ENCODE data around the gene ATP5F1D. TPM values are rescaled to one million over a fixed set of nuclear protein-coding genes. Genes with fewer than 3 reads are reported as not detected.
A peak's percentile ranks its signal among the peaks of the same experiment; 100 is the strongest.

The ATP5F1D gene
- total and polyA plus RNA-seq, 2 donors (not counting 1 experiment from before 2014, with no cell fraction given), result 150 to 166 TPM

DNA sequence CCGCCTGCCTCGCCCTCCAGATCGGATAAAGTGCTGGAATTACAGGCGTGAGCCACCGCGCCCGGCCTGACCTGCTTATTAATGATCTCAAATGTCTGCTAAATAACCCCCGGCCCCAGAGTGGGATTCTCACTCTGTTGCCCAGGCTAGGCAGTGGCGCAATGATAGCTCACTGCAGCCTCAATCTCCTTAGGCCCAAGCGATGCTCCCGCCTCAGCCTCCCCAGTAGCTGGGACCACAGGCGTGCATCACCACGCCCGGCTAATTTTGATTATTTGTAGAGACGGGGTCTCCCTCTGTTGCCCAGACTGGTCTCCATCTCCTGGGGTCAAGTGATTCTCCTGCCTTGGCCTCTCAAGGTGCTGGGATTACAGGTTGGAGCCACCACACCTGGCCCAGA is 626 bp upstream of the ATP5F1D start:
- H3K79me2 ChIP-seq (ENCODE audit: control insufficient read depth, insufficient read depth, low read length), result peaks cover 23% of the 10 kb centered on the region
- H3K27me3 ChIP-seq (replicated peaks in 1 of 4; ENCODE audit: control extremely low read depth in 1 of 4, control insufficient read depth in 3 of 4, insufficient read depth in 4 of 4, low read length in 3 of 4), result peaks cover 0 to 18% (median 7%) of the 10 kb centered on the region in 4 experiments
- Mint-ChIP-seq H3K4me3 (peak overlapping the region; percentile 88), H3K4me1 (peaks cover 36% of the 10 kb centered on the region), H3K9me3 (ENCODE audit: insufficient read depth) (no peaks in the 10 kb centered on the region), H3K27ac (peak overlapping the region; percentile 10), H3K27me3 (peaks cover 8% of the 10 kb centered on the region)
- H4K20me1 ChIP-seq (ENCODE audit: control insufficient read depth, insufficient read depth, low read length, poor library complexity, severe bottlenecking), result peaks cover 17% of the 10 kb centered on the region
- peaks cover 44 to 69% of the 10 kb centered on the region in 2 donors for H3K4me1 ChIP-seq (ENCODE audit: control insufficient read depth in 2 of 2, insufficient read depth in 2 of 2, low read length in 2 of 2)
- no peak overlapping the region for H3K27ac ChIP-seq (ENCODE audit: low read length in 2 of 2)
- no peaks in the 10 kb centered on the region for H3K9me3 ChIP-seq (ENCODE audit: control extremely low read depth in 1 of 3, control insufficient read depth in 2 of 3, insufficient read depth in 1 of 3, low read length in 2 of 3)
- WGBS (ENCODE audit: insufficient coverage), result 72% methylated on average over 11 of the region's 15 CpGs
- peak overlapping the region; percentile 76 for H2AFZ ChIP-seq (ENCODE audit: insufficient read depth, low read depth, low read length, poor library complexity, severe bottlenecking)
- peak; percentile 47 for DNase-seq
- peak overlapping the region; percentile 80 for H3K9ac ChIP-seq (ENCODE audit: low read length)
- TF ChIP-seq, protein P1, sequence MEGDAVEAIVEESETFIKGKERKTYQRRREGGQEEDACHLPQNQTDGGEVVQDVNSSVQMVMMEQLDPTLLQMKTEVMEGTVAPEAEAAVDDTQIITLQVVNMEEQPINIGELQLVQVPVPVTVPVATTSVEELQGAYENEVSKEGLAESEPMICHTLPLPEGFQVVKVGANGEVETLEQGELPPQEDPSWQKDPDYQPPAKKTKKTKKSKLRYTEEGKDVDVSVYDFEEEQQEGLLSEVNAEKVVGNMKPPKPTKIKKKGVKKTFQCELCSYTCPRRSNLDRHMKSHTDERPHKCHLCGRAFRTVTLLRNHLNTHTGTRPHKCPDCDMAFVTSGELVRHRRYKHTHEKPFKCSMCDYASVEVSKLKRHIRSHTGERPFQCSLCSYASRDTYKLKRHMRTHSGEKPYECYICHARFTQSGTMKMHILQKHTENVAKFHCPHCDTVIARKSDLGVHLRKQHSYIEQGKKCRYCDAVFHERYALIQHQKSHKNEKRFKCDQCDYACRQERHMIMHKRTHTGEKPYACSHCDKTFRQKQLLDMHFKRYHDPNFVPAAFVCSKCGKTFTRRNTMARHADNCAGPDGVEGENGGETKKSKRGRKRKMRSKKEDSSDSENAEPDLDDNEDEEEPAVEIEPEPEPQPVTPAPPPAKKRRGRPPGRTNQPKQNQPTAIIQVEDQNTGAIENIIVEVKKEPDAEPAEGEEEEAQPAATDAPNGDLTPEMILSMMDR (IDR thresholded peaks at IDR 0.05), result no peak
- TF ChIP-seq EZH2 (IDR thresholded peaks at IDR 0.05; ENCODE audit: borderline replicate concordance, insufficient read depth, low read depth, low read length, poor library complexity, severe bottlenecking), result no peak
- H3K36me3 ChIP-seq (replicated peaks in 1 of 2; ENCODE audit: control extremely low read depth in 1 of 2, control insufficient read depth in 1 of 2, extremely low read depth in 1 of 2, insufficient read depth in 2 of 2, low read length in 1 of 2), result peaks cover 0 to 4% of the 10 kb centered on the region in 2 experiments
- CTCF ChIA-PET, result interaction anchor here (0.6 to 8.0 kb wide), 11 partner anchors 17 to 257 kb away, joined by 3 to 658 read pairs (median 3); partner anchors contain the start of genes CIRBP, FAM174C and WDR18
- H3K4me3 ChIP-seq (ENCODE audit: control extremely low read depth in 1 of 5, extremely low read depth in 1 of 5, insufficient read depth in 1 of 5, low read depth in 2 of 5, low read length in 4 of 5), result peak overlapping the region in 4 of 5 experiments; percentile 42 to 92 (median 62)
- intact Hi-C loops (cut with micrococcal nuclease), result loop anchor here (1.0 to 10.0 kb wide), 10 partner anchors 36 to 1944 kb away; partner anchors contain the start of genes CNN2, GPX4, NCLN and RNU6-2
- POLR2A ChIA-PET, result interaction anchor here (0.6 to 7.8 kb wide), 3 partner anchors 24 to 448 kb away, joined by 6 to 402 read pairs (median 7); partner anchors contain the start of gene CIRBP
- H3K4me2 ChIP-seq (replicated peaks; ENCODE audit: low read depth, low read length, poor library complexity, severe bottlenecking), result peak overlapping the region; percentile 99
- ATAC-seq (ENCODE audit: low read depth), result no peak
